Neural progenitor cell (in vitro differentiated cells): Measurements from ENCODE around the gene SQOR. TPM values are rescaled to one million over a fixed set of nuclear protein-coding genes. Genes with fewer than 3 reads are reported as not detected.

Source experiments
- DNase-seq: peaks from one replicate; pipeline ENCODE4 v3.0.0-alpha.2; 2016; ENCODE audit warnings: low spot score
- H2AFZ ChIP-seq: fragments of 200-600 bp; sonication (generic); replicated peaks from 2 replicates; pipeline ENCODE4 v1.6.1; 2016; ENCODE audit warnings: antibody characterized with exemption
- H3F3A ChIP-seq: fragments of 200-600 bp; sonication (generic); 2 replicates; pipeline ENCODE4 v1.6.1; 2016; ENCODE audit warnings: antibody characterized with exemption, low read depth
- H3K27ac ChIP-seq: fragments of 200-600 bp; sonication (generic); 2 replicates; pipeline ENCODE4 v1.5.1; 2016; ENCODE audit warnings: mild to moderate bottlenecking
- H3K27me3 ChIP-seq: fragments of 200-600 bp; sonication (generic); 2 replicates; pipeline ENCODE4 v1.6.1; 2016; ENCODE audit warnings: mild to moderate bottlenecking, moderate library complexity
- H3K36me3 ChIP-seq: fragments of 200-600 bp; sonication (generic); 2 replicates; pipeline ENCODE4 v1.5.1; 2016
- H3K4me1 ChIP-seq: fragments of 200-600 bp; sonication (generic); 2 replicates; pipeline ENCODE4 v1.6.1; 2016; ENCODE audit warnings: mixed run types
- H3K4me2 ChIP-seq: fragments of 200-600 bp; sonication (generic); 2 replicates; pipeline ENCODE4 v1.6.1; 2016
- H3K4me3 ChIP-seq: fragments of 200-600 bp; sonication (generic); 2 replicates; pipeline ENCODE4 v1.5.1; 2016
- H3K79me2 ChIP-seq: fragments of 200-600 bp; sonication (generic); 2 replicates; pipeline ENCODE4 v1.6.1; 2016; ENCODE audit warnings: low read depth
- H3K9ac ChIP-seq: fragments of 200-600 bp; sonication (generic); 2 replicates; pipeline ENCODE4 v1.6.1; 2016
- H3K9me3 ChIP-seq: fragments of 200-600 bp; sonication (generic); 2 replicates; pipeline ENCODE4 v1.5.1; 2016; ENCODE audit warnings: low read depth
- H4K20me1 ChIP-seq: fragments of 200-600 bp; sonication (generic); 2 replicates; pipeline ENCODE4 v1.6.1; 2016; ENCODE audit warnings: low read depth
- H3K27ac Mint-ChIP-seq: 3 replicates; pipeline ENCODE4 v1.8.0; 2021; ENCODE audit warnings: mixed read lengths
- H3K27me3 Mint-ChIP-seq: 2 replicates; pipeline ENCODE4 v1.8.0; 2022; ENCODE audit warnings: low read depth, mild to moderate bottlenecking, inconsistent platforms, moderate library complexity, mixed read lengths; ENCODE audit not compliant: insufficient read depth
- H3K36me3 Mint-ChIP-seq: 3 replicates; pipeline ENCODE4 v1.8.0; 2021; ENCODE audit warnings: mixed read lengths
- H3K4me1 Mint-ChIP-seq: 3 replicates; pipeline ENCODE4 v1.8.0; 2021; ENCODE audit warnings: mixed read lengths
- H3K4me3 Mint-ChIP-seq: 3 replicates; pipeline ENCODE4 v1.8.0; 2021; ENCODE audit warnings: mild to moderate bottlenecking, moderate library complexity, mixed read lengths
- H3K9me3 Mint-ChIP-seq: 3 replicates; pipeline ENCODE4 v1.8.0; 2020; ENCODE audit warnings: mixed read lengths
- EZH2 ChIP-seq: fragments of 200-600 bp; sonication (generic); IDR thresholded peaks from 2 replicates; pipeline ENCODE4 v1.6.1; 2017; ENCODE audit warnings: antibody characterized with exemption, mild to moderate bottlenecking, moderate library complexity
- EZH2phosphoT487 ChIP-seq: fragments of 200-600 bp; sonication (generic); IDR thresholded peaks from 2 replicates; pipeline ENCODE4 v1.6.1; 2017; ENCODE audit warnings: antibody characterized with exemption
- total RNA-seq: library from RNA; depleted of rRNA; stranded (reverse); fragments of >200 nt; gene quantifications from 2 replicates; pipeline ENCODE4 v1.2.3, GENCODE V29; 2015; ENCODE audit warnings: low replicate concordance
- TF ChIP-seq, protein P1 (sequence below): fragments of 200-600 bp; sonication (generic); IDR thresholded peaks from 2 replicates; pipeline ENCODE4 v1.5.1; 2017; ENCODE audit warnings: antibody characterized with exemption, mild to moderate bottlenecking

SQOR gene
- total RNA-seq, 1 donor from 2014 or later: 0.73 TPM

DNA sequence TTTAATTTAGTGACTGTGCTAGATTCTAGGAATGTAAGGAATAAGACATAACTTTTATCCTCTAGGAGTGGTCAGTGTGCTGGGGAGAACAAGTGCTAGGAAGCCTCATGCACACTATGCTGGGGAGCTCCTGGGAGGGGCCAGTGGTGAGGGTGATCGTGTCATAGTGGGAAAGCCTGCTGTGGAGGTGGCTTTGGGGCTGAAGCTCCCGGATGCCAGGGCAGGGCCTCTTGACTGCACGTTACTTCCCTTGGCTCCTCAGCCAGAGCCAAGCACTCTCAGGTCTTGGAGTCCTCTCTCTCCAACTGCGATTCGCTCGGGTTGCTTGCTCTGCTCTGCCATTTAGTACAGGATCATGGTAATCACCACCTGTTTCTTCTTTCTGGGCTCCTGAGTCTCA, 33.6 kb downstream of the SQOR start:
- Mint-ChIP-seq H3K36me3 (no peaks in the 10 kb centered on the region), H3K27ac (no peak overlapping the region), H3K4me3 (no peak overlapping the region), H3K27me3 (peaks cover 2% of the 10 kb centered on the region), H3K9me3 (no peaks in the 10 kb centered on the region), H3K4me1 (peaks cover 20% of the 10 kb centered on the region)
- H3K36me3 ChIP-seq: no peaks in the 10 kb centered on the region
- no peak overlapping the region for H2AFZ ChIP-seq
- DNase-seq: no peak
- no peaks in the 10 kb centered on the region for H3K79me2 ChIP-seq
- no peaks in the 10 kb centered on the region for H3K9me3 ChIP-seq
- TF ChIP-seq EZH2phosphoT487: no peak
- no peak overlapping the region for H3K27ac ChIP-seq
- no peaks in the 10 kb centered on the region for H3K4me1 ChIP-seq
- no peaks in the 10 kb centered on the region for H3F3A ChIP-seq
- H4K20me1 ChIP-seq: no peaks in the 10 kb centered on the region
- H3K4me2 ChIP-seq: no peak overlapping the region
- no peak overlapping the region for H3K9ac ChIP-seq
- no peak overlapping the region for H3K4me3 ChIP-seq
- no peaks in the 10 kb centered on the region for H3K27me3 ChIP-seq

DNA sequence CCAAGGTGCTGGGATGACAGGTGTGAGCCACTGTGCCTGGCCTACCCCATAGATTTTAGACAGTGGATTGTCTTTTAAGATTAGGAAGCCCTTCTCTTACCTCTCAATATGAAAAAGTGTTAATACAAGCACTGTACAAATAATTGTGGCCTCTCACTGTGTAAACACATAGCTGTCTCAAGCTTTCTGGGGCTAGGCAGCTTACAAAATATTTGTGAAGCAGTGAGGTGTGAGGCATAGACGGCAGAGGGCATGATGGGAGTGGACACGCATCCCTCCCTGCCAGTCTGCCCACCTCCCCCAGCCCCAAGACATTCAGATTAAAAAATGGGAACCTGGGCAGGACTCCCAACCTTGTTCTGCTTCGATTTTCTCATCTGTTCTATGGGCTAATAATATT, 34.6 kb downstream of the SQOR start:
- peaks cover 2% of the 10 kb centered on the region for H3K27me3 Mint-ChIP-seq
- no peaks in the 10 kb centered on the region for H3K4me1 ChIP-seq

DNA sequence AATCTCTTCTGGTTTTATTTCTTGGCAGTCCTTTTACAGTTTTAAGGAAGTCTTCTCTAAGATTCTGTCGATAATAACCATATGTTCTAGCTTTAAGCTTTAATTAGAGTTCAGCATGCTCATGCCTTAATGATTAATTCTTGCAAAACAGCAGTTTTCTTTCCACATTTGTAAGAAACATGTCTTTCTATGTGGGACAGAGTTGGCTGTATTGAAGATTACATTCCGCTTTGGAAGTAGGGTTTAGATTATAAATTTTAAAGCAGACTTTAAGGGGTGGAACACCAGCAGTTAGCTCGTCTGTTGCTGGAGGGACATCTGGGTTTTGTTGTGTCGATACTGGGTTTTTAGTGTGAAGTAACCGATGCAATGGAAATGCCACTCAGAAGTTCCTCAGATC, 35.3 kb downstream of the SQOR start:
- H3K4me2 ChIP-seq: no peak overlapping the region
- H3K4me1 ChIP-seq: no peaks in the 10 kb centered on the region
- Mint-ChIP-seq H3K27ac (no peak overlapping the region), H3K9me3 (no peaks in the 10 kb centered on the region), H3K27me3 (peaks cover 2% of the 10 kb centered on the region), H3K4me3 (no peak overlapping the region), H3K4me1 (peaks cover 12% of the 10 kb centered on the region), H3K36me3 (no peaks in the 10 kb centered on the region)
- H2AFZ ChIP-seq: no peak overlapping the region
- no peaks in the 10 kb centered on the region for H3F3A ChIP-seq
- no peaks in the 10 kb centered on the region for H3K9me3 ChIP-seq
- no peak for TF ChIP-seq EZH2
- TF ChIP-seq, protein P1, sequence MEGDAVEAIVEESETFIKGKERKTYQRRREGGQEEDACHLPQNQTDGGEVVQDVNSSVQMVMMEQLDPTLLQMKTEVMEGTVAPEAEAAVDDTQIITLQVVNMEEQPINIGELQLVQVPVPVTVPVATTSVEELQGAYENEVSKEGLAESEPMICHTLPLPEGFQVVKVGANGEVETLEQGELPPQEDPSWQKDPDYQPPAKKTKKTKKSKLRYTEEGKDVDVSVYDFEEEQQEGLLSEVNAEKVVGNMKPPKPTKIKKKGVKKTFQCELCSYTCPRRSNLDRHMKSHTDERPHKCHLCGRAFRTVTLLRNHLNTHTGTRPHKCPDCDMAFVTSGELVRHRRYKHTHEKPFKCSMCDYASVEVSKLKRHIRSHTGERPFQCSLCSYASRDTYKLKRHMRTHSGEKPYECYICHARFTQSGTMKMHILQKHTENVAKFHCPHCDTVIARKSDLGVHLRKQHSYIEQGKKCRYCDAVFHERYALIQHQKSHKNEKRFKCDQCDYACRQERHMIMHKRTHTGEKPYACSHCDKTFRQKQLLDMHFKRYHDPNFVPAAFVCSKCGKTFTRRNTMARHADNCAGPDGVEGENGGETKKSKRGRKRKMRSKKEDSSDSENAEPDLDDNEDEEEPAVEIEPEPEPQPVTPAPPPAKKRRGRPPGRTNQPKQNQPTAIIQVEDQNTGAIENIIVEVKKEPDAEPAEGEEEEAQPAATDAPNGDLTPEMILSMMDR: no peak
- no peak for TF ChIP-seq EZH2phosphoT487
- H3K4me3 ChIP-seq: no peak overlapping the region
- DNase-seq: no peak
- H3K9ac ChIP-seq: no peak overlapping the region
- H3K36me3 ChIP-seq: no peaks in the 10 kb centered on the region
- no peak overlapping the region for H3K27ac ChIP-seq
- H3K27me3 ChIP-seq: no peaks in the 10 kb centered on the region
- no peaks in the 10 kb centered on the region for H4K20me1 ChIP-seq
- H3K79me2 ChIP-seq: no peaks in the 10 kb centered on the region

More for the DNA sequence above, 34.6 kb downstream of the SQOR start:
- Mint-ChIP-seq H3K36me3 (no peaks in the 10 kb centered on the region), H3K9me3 (no peaks in the 10 kb centered on the region), H3K4me3 (no peak overlapping the region), H3K4me1 (peaks cover 17% of the 10 kb centered on the region), H3K27ac (peak overlapping the region; percentile 42)
- TF ChIP-seq EZH2phosphoT487 (no peak), EZH2 (no peak)
- TF ChIP-seq, protein P1: no peak
- Histone ChIP-seq H3K4me2 (no peak overlapping the region), H3K36me3 (no peaks in the 10 kb centered on the region), H2AFZ (no peak overlapping the region), H4K20me1 (no peaks in the 10 kb centered on the region), H3K9ac (no peak overlapping the region), H3K4me3 (no peak overlapping the region), H3K79me2 (no peaks in the 10 kb centered on the region), H3F3A (no peaks in the 10 kb centered on the region), H3K27ac (no peak overlapping the region), H3K27me3 (no peaks in the 10 kb centered on the region), H3K9me3 (no peaks in the 10 kb centered on the region)
- no peak for DNase-seq

DNA sequence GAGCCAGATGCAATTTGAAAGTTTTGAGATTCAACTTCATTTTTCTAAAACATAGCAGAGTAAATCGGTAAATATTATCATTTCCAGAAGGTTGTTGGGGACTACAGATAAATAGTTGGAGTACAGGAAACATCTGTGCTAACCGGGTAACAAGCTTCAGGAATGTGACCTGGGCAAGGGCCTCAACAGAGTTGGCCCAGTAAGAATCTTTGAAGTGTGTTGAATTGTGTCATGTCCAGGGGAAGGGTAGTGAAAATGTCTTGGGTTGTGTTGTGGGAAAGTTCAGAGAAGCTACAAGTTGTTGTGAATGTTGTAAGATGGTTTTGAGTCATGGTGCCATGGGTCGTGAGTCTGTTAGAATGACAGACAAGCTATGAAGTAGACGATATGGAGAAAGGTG, 35.7 kb downstream of the SQOR start:
- Mint-ChIP-seq H3K4me1 (peaks cover 12% of the 10 kb centered on the region), H3K27me3 (peaks cover 2% of the 10 kb centered on the region), H3K9me3 (no peaks in the 10 kb centered on the region), H3K36me3 (no peaks in the 10 kb centered on the region), H3K27ac (peak overlapping the region; percentile 21), H3K4me3 (no peak overlapping the region)
- Histone ChIP-seq H3K4me1 (no peaks in the 10 kb centered on the region), H3K4me2 (no peak overlapping the region), H3F3A (no peaks in the 10 kb centered on the region), H2AFZ (no peak overlapping the region), H3K79me2 (no peaks in the 10 kb centered on the region), H3K9ac (no peak overlapping the region), H3K27ac (no peak overlapping the region), H4K20me1 (no peaks in the 10 kb centered on the region), H3K4me3 (no peak overlapping the region), H3K36me3 (no peaks in the 10 kb centered on the region), H3K27me3 (no peaks in the 10 kb centered on the region), H3K9me3 (no peaks in the 10 kb centered on the region)
- no peak for DNase-seq
- TF ChIP-seq EZH2: no peak
- TF ChIP-seq, protein P1: no peak
- no peak for TF ChIP-seq EZH2phosphoT487
